GM19025 (cell line): ENCODE measurements around the gene MIGA2.

Source experiments
- ATAC-seq: cut with Tn5 transposase; IDR thresholded peaks from one replicate; pipeline ENCODE4 v1.9.1; 2021; ENCODE audit warnings: mild to moderate bottlenecking, low read depth, moderate library complexity; ENCODE audit not compliant: unreplicated experiment

Gene MIGA2

DNA sequence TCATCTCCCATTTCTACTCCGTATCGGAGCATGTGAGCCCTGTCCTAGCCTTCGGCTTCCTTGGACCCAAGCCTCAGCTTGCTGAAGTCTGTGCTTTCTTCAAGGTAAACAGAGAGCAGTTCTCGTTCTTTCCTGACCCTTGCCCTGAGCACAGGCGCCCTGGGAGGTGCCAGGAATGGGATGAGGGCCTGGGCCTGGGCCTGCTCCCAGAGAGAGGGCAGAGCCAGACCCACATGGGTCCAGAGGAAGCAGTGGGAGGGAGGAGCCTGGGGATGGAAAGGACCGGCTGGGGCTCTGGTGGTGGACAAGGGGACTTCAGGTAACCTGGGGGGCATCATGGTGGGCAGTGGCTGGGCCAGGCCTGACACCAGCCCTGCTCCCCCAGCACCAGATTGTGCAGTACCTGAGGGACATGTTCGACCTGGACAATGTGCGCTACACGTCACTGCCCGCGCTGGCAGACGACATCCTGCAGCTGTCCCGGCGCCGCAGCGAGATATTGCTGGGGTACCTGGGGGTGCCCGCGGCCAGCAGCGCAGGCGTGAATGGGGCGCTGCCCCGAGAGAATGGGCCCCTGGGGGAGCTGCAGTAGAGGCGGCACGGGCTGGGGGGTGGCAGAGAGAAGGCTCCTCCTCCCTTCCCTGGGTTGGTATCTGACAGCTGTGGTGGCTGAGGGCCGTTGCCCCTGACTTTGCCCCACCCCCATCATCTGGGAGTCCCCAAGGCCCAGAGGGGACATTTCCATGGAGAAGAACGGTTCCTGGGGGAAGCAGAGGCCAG lies 33.6 kb downstream of the MIGA2 start:
- ATAC-seq, result no peak

GRCh38 chr9:129070696-129071525 lies 34.5 kb downstream of the MIGA2 start:
- no peak for ATAC-seq

DNA sequence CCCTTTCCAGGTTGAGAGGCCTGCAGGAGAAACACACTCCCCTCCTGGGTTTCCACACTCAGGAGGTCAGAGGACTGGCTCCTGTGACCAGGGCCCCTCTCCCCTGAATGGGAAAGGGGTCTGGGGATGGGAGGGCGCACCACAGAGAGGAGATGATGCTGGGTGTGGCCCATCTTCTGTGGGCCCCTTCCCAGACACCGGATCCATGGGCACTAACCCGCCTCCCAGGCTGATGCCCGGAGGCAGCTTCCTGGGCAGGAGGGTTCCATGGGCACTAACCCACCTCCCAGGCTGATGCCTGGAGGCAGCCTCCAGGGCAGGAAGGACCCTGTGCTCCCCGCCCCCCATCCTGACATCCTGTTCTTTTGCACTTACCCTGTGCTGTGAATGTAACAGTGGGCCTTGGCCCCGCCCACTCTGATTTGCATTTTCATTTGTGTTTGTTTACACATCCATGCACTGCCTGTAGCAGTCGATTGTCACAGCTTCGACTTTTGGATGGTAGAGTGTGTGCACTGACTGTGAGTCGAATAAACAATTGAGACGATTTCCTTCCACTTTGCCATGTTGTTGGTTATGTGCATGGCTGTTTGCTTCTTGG lies 35.2 kb downstream of the MIGA2 start:
- ATAC-seq, result no peak

DNA sequence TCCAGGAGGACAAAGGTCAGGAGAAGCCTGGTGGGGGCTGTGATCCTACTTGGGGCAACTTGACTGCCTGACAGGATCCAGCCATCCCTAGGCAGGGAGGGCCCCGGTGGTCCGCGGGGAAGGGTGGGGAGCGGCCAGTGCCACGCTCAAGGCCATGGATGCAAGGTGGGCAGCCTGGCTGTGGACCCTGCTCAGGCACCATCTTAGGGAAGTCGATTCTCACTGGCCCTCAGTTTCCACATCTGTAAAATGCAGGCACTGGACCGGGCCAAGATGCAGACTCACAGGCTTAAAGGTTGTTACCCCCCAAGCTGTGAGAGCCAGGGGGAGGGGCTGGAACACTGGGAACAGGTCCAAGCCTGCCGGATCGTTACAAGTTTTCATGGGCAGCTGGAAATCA lies 35.7 kb downstream of the MIGA2 start:
- ATAC-seq, result no peak

DNA sequence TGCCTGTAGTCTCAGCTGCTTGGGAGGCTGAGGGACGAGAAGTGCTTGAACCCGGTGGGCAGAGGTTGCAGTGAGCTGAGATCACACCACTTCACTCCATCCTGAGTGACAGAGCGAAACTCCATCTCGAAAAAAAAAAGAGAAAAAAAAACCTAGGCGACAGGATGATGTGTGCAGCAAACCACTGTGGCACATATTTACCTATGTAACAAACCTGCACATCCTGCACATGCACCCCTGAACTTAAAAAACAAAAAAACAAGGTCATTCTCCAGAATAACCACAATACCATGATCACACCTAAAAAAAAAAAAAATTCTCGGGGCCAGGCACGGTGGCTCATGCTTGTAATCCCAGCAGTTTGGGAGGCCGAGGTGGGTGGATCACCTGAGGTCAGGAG lies 37.0 kb downstream of the MIGA2 start:
- no peak for ATAC-seq

GRCh38 chr9:129074106-129074505 lies 37.7 kb downstream of the MIGA2 start:
- no peak for ATAC-seq

GRCh38 chr9:129075996-129076639 lies 39.7 kb downstream of the MIGA2 start:
- no peak for ATAC-seq

DNA sequence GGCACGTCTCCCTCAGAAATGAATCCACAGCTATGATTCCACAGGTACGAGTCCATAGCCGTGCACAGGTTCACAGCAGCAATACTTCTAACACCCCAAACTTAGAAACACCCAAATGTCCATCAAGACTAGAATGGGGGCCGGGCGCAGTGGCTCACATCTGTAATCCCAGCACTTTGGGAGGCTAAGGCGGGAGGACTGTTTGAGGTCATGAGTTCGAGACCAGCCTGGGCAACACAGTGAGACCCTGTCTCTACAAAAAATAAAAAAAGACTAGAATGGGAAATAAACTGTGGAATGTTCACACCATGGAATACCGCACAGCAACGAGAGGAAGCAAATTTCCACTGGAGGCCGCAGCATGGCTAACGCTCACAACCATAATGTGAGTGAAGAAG lies 40.2 kb downstream of the MIGA2 start:
- no peak for ATAC-seq

GRCh38 chr9:129077236-129077635 lies 40.8 kb downstream of the MIGA2 start:
- no peak for ATAC-seq

DNA sequence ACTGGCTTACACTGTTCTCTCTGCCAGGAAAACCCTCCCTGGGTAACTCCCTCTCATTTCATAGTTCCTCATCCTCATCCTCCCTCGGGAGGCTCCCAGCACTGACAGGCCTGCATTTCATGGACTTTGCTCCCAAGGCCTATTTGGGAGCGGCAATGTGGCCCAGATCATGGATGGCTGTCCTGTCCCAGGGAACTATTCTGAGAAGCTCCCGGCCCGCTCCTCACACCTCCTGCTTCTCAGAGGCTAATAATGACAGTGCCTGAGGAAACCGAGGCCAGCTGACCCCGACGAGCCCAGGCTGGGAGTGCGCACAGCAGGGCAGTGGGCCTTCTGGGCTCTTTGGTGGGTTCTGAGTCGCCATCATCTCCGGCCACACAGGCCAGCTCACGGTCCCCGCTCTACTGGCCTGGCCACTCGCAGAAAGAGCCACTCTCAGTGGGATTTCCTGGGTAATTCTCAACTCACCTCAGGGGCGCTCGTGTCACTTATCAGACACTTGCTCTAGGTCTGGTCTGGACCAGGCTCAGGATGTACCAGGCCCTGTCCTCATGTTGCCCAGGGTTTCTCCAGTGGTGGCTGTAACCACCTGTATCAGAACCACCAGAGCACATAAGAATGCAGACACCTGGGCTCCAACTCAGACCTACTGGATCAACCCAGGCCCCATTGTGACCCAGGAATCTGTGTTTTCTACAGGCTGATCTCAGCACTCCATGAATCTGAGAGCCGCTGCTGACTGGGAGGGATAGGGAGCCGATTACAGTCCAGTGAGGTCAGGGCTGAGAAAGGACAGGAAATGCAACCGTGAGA lies 42.5 kb downstream of the MIGA2 start:
- no peak for ATAC-seq

DNA sequence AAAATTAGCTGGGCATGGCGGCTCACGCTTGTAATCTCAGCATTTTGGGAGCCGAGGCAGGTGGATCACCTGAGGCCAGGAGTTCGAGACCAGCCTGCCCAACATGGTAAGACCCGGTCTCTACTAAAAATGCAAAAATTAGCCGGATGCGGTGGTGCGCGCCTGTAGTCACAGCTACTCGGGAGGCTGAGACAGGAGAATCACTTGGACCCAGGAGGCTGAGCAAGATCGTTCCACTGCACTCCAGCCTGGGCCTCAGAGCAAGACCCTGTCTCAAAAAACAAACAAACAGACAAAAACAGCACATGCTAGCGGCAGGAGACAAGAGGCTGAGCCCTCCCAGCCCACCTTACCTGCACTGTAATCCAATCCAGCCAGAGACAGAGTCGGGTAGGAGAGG lies 43.4 kb downstream of the MIGA2 start:
- no peak for ATAC-seq

DNA sequence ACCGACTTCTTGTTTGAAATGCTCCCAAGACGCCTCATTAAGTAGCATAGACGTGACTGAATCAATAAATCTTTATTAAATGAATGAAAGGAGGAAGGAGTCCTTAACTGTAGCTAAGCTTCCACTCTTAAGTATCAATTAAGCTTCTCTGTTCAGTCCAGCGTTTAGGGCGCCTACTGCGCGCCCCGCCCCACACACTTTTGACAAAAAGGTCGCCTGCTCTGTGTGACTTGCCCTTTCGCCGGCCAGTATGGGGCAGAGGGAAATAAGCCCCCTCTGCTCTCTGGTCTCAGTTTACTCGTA lies 43.8 kb downstream of the MIGA2 start:
- no peak for ATAC-seq

GRCh38 chr9:129080601-129081387 lies 44.4 kb downstream of the MIGA2 start, which contains the start of gene DOLPP1:
Gene DOLPP1 (plus strand): TSS chr9:129081111. CDS start chr9:129081132, 21 bp downstream.
- ATAC-seq, result peak; percentile 95

DNA sequence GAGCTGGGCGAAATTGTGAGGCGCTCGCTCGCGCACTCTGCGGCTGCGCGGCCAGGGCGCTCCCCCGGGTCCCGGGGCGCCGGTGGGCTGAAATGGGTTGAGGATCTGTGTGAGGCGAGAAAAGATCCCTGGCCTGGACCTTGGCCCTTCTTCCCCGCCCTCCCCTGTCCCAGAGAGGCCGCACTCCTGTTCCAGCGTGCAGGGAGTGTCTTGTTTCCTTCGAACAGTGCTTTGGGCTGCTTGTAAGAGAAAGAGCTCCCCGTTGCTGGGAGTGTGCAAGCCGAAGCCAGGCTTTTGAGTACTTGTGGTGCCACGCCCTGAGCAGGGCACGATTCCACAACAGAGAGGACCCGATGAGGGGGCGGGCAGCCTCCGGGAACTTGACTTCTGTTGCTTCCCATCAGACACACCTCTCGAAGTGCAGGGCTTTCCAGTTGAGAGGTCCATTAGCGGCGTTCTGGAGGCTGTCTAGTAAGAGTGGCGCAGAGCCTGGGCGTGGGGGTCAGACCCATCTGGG lies 45.0 kb downstream of the MIGA2 start:
- no peak for ATAC-seq

DNA sequence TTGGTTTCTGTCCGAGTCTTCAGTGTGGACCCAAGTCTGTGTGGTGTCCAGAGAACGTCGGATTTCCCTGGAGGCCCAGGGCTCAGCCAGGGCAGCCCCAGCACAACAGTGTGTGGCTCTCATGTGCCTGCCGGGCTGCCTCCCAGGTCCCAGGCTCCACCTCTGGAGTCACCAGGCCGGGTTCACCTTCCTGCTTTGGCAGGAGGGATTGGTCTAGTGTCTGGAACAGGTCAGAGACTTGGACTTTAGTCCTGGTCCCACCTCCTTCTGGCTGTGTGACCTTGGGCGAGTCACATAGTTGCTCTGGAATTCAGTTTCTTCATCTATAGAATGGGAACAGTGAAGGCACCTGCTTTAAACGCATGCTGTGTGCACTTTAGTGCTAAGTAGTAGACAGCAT lies 47.7 kb downstream of the MIGA2 start:
- no peak for ATAC-seq

DNA sequence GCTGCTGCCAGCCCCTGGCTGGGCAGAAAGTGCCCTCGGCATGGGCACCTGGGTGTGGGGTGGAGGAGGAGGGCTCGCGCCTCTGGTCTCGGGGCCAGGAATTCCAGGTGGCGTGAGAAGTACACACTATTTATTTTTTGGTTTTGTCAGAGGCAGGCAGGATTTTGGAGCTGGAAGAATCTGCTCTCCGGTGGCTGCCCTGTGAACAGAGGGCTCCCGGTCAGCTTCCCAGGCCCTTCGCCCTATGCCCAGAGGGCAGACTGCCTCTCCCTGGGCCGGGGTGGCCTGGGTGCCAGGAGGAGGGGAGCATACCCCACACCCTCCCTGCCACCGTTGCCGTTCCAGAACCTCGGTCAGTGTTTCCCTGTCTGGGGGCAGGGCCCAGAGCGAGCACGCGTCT lies 52.8 kb downstream of the MIGA2 start:
- ATAC-seq, result no peak

DNA sequence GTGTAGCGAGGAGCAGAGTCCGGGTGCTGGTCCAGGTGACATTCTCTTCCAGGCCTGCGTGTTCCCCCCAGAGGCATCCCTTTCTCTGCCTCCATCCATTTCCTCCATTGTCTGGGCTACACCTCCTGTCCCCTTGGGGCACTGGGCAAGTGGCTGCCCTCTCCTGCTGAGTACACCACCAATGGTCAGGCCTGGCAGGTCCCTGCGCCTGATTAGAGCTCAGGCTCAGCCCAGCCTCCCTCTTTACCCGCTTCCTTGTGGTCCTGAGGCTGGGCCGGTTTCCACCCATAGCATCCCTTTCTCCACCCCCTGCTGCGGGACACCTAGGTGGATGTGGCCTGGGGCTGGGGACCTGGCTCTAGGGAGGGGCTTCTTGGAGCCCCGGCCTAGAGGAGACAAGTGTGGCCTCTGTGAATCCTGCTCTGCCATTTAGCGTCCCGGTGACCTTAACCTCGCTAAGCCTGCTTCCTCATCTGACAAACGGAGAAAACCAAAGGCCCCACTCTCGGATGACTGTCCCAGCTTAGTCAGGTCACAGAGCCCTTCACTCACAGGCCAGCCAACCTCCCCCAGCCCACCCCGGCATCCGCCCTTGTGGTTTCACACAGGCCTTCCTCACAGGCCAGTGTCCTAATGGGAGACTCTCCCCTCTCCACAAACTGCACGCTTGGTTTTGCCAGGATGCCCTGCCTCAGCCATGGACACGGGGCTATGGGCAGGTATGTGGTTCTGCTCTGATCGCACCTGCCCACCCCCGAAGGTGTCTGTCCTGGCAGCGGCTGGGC lies 57.4 kb downstream of the MIGA2 start:
- no peak for ATAC-seq

- no peak for ATAC-seq
These were observed 58.2 kb downstream of the MIGA2 start for GRCh38 chr9:129094387-129095169.
